Activated B cell treated with CpG ODN at 0.5 μM for 24 hours (primary cell): ENCODE results near the gene SERPINB7. TPM values are rescaled to one million over a fixed set of nuclear protein-coding genes. Genes with fewer than 3 reads are reported as not detected.

Experiments
- ATAC-seq: fragments of 200-7000 bp; cut with Tn5 transposase; one replicate; pipeline ENCODE4 v1.10.0; 2021; ENCODE audit warnings: low read depth, mild to moderate bottlenecking, moderate library complexity
- CTCF ChIA-PET: fragments of 350-600 bp; sonication (Branson Sonifier 250); formaldehyde crosslinking; loops from one replicate; lab custom pipeline; 2021; ENCODE audit warnings: antibody characterized with exemption; lab: Charles Lee
- POLR2A ChIA-PET: fragments of 350-600 bp; sonication (Branson Sonifier 250); formaldehyde crosslinking; loops from one replicate; lab custom pipeline; 2021; ENCODE audit warnings: antibody characterized with exemption; lab: Charles Lee
- DNase-seq: peaks from one replicate; pipeline ENCODE4 v3.0.0; 2022
- H3K27ac Mint-ChIP-seq: one replicate; pipeline ENCODE4 v1.8.0; 2020; ENCODE audit warnings: mixed read lengths
- H3K27me3 Mint-ChIP-seq: one replicate; pipeline ENCODE4 v1.8.0; 2021; ENCODE audit warnings: mixed read lengths
- H3K36me3 Mint-ChIP-seq: one replicate; pipeline ENCODE4 v1.8.0; 2021; ENCODE audit warnings: low read depth, mixed read lengths
- H3K4me1 Mint-ChIP-seq: one replicate; pipeline ENCODE4 v1.8.0; 2021; ENCODE audit warnings: mixed read lengths
- H3K4me3 Mint-ChIP-seq: one replicate; pipeline ENCODE4 v1.8.0; 2020; ENCODE audit warnings: mild to moderate bottlenecking, mixed read lengths
- H3K9me3 Mint-ChIP-seq: one replicate; pipeline ENCODE4 v1.8.0; 2020; ENCODE audit warnings: mixed read lengths
- intact Hi-C: fragments of 100-400 bp; cut with micrococcal nuclease; formaldehyde crosslinking; loops from one replicate; pipeline ENCODE4 v1.15.1; 2024
- total RNA-seq: library from RNA; stranded (reverse); gene quantifications from 2 replicates; pipeline ENCODE4 v1.2.3, GENCODE V29; 2022
- TF ChIP-seq, protein P1 (sequence below): fragments of 200-600 bp; IDR thresholded peaks from one replicate; pipeline ENCODE4 v1.8.0; 2022; ENCODE audit warnings: antibody characterized with exemption, mild to moderate bottlenecking

SERPINB7 gene
- total RNA-seq, 1 donor from 2014 or later: not detected

DNA sequence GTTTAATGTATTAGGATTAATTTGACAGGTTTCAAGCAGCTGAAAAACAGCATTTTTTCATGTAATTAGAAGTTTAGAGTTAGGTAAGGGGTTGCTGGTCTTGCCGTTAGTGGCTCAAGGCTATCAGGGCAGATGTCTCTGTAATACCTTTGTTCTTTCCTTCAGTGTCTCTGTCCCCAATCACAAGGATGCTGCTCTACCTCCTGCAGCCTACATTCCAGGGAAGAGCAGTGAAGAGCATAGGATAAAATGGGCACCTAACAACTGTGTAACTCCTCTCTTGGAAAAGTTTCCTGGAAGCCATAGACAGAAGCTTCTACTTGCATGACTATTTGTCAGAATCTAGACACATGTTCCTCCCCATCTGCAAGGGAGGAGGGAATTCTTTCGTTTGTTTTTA lies 9.4 kb upstream of the SERPINB7 start:
- ChIA-PET CTCF (no interaction called here), POLR2A (no interaction called here)
- Mint-ChIP-seq H3K36me3 (no peaks in the 10 kb centered on the region), H3K4me3 (no peak overlapping the region), H3K27me3 (no peaks in the 10 kb centered on the region), H3K9me3 (peaks cover 2% of the 10 kb centered on the region), H3K4me1 (no peaks in the 10 kb centered on the region), H3K27ac (no peak overlapping the region)
- ATAC-seq (no peak), DNase-seq (no peak)
- TF ChIP-seq, protein P1, sequence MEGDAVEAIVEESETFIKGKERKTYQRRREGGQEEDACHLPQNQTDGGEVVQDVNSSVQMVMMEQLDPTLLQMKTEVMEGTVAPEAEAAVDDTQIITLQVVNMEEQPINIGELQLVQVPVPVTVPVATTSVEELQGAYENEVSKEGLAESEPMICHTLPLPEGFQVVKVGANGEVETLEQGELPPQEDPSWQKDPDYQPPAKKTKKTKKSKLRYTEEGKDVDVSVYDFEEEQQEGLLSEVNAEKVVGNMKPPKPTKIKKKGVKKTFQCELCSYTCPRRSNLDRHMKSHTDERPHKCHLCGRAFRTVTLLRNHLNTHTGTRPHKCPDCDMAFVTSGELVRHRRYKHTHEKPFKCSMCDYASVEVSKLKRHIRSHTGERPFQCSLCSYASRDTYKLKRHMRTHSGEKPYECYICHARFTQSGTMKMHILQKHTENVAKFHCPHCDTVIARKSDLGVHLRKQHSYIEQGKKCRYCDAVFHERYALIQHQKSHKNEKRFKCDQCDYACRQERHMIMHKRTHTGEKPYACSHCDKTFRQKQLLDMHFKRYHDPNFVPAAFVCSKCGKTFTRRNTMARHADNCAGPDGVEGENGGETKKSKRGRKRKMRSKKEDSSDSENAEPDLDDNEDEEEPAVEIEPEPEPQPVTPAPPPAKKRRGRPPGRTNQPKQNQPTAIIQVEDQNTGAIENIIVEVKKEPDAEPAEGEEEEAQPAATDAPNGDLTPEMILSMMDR: no peak
- intact Hi-C loops: no loop called here

DNA sequence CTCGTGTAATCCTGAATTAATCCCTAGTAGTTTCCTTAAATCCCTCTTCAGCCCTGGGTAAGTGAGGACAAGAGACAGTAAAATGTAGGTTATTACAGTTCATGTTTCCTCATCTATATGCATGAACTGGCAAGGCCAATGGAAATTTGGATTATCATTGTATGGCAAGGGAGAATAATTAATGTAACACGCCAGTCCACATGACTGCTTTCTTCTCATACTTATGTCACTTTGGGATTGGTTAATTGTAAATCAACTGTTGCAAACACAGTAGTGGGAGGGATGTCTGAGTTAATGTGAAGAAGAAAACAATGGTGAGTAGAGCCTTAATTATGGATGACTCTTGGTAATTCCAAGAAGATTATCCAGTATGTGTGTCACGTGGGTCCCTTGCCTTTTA lies 1.7 kb upstream of the SERPINB7 start:
- intact Hi-C loops: no loop called here
- Mint-ChIP-seq H3K4me3 (no peak overlapping the region), H3K9me3 (no peaks in the 10 kb centered on the region), H3K27me3 (peaks cover 3% of the 10 kb centered on the region), H3K36me3 (no peaks in the 10 kb centered on the region), H3K4me1 (no peaks in the 10 kb centered on the region), H3K27ac (no peak overlapping the region)
- TF ChIP-seq, protein P1: no peak
- ChIA-PET CTCF (no interaction called here), POLR2A (no interaction called here)
- ATAC-seq (no peak), DNase-seq (no peak)

DNA sequence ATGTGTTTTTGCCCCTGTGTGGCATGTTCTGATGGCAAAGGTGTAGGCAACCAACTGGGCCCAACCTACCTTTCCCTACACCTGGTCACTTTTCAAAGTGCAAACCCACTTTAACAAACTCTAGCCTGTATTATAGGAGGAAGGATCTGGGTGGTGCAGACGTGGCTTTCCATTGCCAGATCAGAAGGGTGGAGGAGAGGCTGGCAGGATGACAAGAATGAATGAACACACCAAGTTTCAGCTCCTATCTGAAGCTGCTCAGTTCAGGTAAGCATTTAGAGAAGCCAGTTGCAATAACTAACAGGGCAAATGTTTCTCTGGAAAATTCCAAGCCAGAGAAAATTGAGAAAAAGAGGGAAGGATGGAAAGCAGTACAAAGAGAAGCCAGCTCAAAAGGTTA lies 707 bp upstream of the SERPINB7 start:
- DNase-seq (no peak), ATAC-seq (no peak)
- ChIA-PET CTCF (no interaction called here), POLR2A (no interaction called here)
- Mint-ChIP-seq H3K36me3 (no peaks in the 10 kb centered on the region), H3K27me3 (peaks cover 3% of the 10 kb centered on the region), H3K4me3 (no peak overlapping the region), H3K4me1 (no peaks in the 10 kb centered on the region), H3K9me3 (no peaks in the 10 kb centered on the region), H3K27ac (no peak overlapping the region)
- intact Hi-C loops: no loop called here
- TF ChIP-seq, protein P1: no peak

DNA sequence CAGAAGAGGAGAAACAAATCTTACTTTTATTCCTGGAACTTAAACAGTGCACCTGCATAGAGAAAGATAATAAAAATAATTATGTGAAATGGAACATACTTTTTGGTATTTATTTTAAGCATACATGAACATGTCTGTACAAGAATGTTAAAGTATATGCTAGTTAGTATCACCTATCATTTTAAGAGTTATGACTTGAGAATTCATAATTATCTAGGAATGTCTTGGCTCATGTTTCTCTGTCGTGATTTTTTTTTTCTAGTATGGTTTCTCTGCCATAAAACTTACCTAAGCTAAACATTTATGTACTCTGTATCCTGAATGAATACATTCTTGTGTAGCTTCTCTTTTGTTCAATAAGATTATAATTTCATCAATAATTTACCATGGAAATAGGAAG lies 4.2 kb downstream of the SERPINB7 start:
- TF ChIP-seq, protein P1: no peak
- intact Hi-C loops: no loop called here
- Mint-ChIP-seq H3K36me3 (no peaks in the 10 kb centered on the region), H3K9me3 (no peaks in the 10 kb centered on the region), H3K4me1 (no peaks in the 10 kb centered on the region), H3K27ac (no peak overlapping the region), H3K27me3 (peaks cover 6% of the 10 kb centered on the region), H3K4me3 (no peak overlapping the region)
- DNase-seq (no peak), ATAC-seq (no peak)
- ChIA-PET POLR2A (no interaction called here), CTCF (no interaction called here)

DNA sequence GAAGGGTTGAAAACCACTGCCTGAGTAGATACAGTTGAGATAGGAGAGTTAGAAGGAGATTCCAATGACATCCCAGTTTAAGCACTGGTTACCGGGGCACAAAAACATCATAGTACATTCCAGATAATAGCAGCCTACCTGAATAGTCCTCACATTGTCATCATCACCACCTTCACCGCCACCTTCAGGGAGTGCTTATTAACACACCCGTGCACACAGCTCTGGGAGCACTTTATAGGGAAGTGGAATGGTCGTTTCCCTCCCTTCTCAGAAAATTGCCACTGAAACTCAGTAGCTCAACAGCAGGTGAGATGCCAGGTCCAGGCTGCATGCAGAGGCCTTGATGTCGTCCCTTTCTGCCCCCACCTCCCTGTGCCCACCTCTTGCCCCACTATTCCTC lies 8.2 kb downstream of the SERPINB7 start:
- intact Hi-C loops: no loop called here
- Mint-ChIP-seq H3K36me3 (no peaks in the 10 kb centered on the region), H3K27me3 (peaks cover 4% of the 10 kb centered on the region), H3K9me3 (no peaks in the 10 kb centered on the region), H3K4me1 (no peaks in the 10 kb centered on the region), H3K4me3 (no peak overlapping the region), H3K27ac (no peak overlapping the region)
- TF ChIP-seq, protein P1: no peak
- POLR2A ChIA-PET: no interaction called here
- CTCF ChIA-PET: no interaction called here
- ATAC-seq (no peak), DNase-seq (no peak)
